Central memory CD4-positive, alpha-beta T cell (primary cell): Measurements from ENCODE around the gene GALNT17.

Source experiments
- DNase-seq: peaks from one replicate; pipeline ENCODE4 v3.0.0; 2022

GALNT17 gene

DNA sequence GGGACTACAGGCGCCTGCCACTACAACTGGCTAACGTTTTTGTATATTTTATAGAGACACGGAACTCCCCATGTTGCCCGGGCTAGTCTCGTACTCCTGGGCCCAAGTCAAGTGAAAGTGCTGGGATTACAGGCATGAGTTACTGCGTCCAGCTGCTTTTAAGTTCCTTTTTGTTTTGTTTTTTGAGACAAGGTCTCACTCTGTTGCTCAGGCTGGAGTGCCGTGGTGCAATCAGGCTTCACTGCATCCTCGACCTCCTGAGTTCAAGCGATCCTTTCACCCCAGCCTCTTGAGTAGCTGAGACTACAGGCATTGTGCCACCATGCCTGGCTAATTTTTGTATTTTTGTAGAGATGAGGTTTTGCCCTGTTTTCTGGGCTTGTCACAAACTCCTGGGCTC lies 155.0 kb downstream of the GALNT17 start:
- DNase-seq, result no peak

DNA sequence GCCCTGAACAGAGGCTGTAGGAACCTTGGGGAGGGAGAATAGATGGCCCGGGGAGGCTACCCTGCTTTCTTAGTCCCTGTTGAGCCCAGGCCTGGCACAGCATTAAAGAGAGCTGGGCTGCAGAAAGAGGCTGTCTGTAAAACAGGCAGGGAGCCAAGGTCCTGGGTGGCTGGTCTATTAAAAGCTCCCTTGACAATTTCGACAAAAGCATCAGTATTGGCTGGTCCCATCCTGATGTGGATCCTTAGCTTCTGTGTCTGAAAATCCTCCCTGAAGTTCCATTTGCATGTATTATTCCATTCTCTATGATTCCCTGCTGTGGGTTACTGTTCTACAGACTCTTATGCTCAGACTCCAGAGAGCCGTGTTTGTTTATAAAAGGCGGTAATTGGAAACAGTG lies 158.5 kb downstream of the GALNT17 start:
- DNase-seq, result no peak

DNA sequence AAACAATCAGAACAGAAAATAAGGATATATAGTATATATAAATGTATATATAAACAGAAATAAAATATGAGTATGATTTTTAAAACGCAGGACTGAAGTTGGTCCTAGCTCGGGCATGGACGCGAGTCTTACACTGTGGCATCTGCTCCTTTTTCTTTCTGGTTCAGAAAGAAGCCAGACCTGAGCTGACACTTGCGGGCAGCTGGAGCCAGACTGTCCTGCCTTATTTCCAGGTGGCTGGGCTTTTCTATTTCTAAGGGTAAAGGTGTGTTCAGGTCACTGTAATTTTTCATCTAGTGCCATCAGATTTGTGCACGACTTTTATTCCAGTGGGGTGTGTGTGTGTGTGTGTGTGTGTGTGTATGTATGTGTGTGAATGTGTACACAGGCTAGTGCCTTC lies 166.4 kb downstream of the GALNT17 start:
- DNase-seq, result no peak

DNA sequence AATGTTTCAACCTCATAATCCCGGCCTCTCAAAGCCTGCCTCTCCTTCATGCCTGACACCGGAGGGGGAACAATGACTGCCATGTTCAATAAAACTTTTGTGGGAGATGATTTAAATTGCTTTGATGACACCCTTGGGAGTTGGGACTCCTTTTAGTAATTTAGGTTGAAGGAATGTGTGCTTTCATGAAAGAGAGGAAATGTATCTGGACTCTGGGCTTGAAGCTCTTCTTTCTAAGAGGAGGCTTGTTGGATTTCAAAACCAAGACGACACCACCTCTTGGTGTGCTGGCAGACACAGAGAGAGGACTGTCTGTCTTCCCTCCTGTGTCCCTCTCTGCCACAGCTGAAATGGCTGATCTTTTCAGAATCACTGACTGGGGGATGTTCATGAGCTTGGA lies 168.1 kb downstream of the GALNT17 start:
- no peak for DNase-seq

DNA sequence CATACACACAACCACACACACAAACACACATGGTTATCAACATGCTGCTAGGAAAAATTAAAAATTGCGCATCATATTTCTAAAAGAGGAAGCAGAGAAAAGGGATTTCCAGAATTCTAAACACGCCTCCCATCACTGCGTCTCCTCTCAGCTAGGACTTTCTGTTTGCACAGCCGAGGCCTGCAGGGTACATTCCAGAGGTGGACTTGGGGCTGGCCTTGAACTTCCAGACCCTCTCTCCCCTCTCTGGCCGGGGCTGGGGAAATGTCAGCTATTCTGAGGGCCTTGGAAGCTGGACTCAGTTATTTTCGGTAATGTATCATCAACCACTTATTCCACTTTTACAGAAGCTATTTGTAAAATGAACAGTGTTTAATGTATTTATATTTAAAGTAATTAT lies 168.7 kb downstream of the GALNT17 start:
- no peak for DNase-seq

DNA sequence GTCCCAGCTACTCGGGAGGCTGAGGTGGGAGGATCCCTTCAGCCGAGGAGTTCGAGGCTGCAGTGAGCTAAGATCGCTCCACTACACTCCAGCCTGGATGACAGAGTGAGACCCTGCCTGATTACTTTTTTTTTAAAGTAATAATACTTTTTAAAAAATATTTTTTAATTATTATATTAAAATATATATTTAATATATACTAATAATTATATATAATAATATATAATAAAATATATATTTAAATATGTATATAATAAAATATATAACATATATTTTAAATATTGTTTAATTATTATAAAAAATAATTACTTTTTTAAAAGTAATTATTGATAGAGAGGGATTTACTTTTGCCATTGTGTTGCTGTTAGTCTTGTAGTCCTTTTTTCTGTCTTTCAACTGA lies 169.2 kb downstream of the GALNT17 start:
- no peak for DNase-seq

DNA sequence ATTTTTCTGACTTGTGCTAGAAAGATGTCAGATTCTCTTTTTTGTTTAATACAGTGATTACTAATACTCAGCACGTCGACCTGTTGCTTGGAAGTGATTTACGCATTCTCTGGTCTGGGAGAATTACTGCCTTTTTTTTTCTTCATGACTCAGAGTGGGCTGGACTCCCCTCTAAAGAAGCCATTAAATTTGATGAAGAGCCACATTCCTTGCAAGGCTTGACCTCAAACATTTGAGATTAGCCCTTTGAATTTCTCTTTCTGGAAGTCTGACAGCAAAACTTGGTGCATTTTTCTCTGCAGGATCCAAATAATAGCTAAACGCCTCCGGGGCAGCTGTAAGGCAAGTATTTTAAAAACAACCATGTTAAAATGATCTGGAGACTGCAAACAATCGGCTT lies 171.6 kb downstream of the GALNT17 start:
- DNase-seq, result no peak

DNA sequence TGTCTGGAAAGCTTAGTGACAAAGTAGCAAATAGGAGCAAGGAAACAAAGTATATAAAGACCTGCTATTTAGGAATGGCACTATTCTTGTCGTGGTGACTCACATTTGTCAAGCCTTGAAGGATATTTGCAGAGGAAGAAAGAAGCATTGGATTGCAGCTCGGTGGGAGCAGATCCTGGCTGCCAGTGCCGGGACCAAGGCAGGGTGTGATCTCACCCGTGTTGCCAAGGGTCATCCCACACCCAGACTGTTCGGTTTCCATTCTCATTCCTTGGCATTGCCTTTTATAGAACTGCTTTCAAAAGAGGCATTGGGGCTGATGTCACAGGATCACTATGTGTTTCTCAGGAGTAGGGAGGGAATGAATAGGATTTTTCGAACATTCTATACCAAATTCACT lies 176.2 kb downstream of the GALNT17 start:
- no peak for DNase-seq

DNA sequence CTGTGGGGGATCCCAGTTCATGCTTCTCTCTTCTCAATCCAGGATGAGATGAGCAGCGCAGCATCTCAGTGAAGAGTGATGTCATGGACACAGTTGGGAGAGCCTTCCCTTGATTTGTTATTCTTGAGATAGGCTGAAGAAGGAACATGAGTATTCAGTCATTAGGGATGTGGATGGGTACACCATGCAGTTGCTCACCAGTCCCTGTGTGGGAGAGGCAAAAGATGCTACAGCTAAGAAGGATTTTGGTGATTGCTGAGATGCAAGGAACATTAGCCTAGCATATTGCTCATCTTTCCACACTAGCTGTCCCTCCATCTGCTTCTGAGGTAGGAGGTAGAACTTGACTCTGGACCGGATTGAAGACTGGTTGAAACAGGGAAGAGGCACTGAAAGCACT lies 179.6 kb downstream of the GALNT17 start:
- DNase-seq, result no peak

DNA sequence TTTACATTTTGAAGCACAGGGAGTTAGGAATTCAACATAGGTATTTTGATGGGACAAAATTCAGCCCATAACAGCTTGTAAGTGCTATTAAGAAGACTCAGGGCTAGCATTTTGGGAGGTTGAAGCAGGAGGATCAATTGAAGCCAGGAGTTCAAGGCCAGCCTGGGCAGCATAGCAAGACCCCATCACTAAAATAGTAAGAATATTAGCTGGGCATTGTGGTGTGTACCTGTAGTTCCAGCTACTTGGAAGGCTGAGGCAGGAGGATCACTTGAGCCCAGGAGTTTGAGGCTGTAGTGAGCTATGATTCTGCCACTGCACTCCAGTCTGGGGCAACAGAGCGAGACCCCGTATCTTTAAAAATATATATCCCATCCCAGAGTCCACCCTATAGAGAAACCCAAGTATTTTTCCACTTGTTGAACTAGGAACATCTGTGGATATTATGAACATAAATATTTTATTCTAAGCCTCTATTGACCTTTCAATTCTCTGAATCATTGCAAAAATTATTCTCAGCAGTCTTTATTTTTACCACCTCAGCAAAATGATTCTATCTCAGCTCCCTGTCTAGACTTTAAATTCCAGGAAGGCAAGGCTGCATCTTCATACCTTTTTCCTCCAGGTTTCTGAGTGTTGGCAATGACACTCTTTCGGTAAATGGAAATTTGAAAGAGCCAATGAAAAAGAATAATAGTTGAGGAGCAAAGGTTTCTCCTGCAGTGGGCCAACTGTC lies 181.0 kb downstream of the GALNT17 start:
- no peak for DNase-seq

DNA sequence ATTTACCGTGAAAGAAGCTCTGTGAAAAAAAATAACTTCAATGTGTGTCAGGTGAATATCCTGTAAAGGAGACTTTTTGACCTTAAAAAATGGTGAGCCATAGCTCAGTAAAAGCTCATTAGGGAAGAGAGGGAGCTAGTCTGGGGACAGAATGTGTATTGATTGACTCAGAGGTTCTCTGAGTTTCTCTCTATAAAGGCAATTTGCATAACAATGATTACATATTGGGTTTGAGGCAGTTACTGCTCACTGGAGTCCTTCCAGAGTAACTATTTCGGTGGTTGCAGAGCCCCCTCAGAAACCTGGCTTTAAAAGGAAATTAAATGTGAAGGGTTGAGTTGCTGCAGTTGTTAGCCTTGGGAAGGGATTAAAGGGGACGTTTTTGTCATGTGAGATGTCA lies 181.6 kb downstream of the GALNT17 start:
- no peak for DNase-seq

DNA sequence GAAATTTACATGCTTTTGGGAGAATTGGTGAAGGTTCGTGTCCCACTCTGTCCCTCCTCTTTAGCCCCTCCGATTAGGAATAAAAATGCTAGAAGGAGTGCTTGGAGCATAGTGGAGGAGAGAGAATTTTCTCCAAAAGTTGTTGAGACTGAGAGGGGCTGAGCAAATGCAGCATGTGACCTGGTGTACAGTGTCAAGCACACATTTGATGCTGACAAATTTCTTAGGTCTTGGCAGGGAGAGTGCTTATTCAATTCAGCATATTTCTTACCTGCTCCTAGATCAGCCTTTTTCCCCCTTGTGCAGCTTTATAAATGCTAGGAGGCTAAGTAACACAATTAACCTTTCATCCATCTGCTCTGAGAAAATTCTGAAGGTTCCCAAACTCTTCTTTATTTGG lies 189.0 kb downstream of the GALNT17 start:
- no peak for DNase-seq

DNA sequence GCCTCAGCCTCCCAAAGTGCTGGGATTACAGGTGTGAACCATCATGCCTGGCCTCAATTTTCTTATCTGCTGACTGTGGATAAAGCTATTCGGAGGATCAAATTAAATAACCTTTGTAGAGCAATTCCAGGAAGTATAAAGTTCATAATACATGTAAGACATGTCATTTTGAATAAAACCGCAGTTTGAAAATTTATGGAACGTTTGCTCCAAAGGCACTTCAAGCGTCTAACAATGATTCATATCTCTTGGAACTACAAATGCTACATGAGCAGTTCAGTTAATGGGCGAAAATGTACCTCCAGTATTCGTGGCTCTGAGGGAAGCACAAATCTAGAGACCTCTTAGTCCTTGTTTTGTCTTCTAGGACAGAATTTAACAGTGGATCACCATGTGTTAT lies 190.3 kb downstream of the GALNT17 start:
- DNase-seq, result no peak

DNA sequence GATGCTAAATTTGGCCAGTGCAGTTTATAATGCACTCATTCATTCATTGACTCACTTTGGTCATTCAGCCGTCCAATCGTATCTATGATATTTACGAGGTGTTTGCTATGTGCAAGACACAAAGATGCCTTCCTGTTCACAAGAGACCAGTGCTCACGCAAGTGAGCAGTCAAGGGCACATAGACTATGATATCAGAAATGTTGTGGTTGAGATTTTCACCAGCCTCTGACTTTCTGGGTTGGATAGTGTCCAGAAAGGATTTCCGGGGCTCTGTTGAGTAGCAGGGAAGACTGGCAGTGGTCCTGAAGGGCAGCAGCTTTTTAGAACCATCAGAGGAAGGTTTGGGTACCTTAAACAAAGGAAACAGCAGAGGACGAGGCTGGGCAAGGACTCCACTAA lies 191.8 kb downstream of the GALNT17 start:
- no peak for DNase-seq

DNA sequence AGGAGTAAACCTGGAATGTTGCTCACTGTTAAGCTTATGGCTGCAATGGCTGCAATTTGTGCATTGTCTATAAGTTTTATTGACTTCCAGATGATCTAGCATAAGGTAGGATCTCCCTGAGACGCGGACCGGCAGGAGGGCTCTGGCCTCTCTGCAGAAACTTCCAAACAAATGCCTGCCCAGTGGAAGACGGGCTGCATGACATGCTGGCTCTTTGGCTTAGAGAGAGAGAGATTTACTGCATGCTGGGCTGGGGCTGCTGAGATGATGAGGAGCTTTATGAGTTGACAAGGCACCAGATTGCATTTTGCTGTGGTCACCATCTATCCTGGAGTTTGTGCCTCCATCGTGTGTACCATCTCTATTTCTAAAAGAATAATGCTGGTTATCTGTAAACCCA lies 193.2 kb downstream of the GALNT17 start:
- no peak for DNase-seq

DNA sequence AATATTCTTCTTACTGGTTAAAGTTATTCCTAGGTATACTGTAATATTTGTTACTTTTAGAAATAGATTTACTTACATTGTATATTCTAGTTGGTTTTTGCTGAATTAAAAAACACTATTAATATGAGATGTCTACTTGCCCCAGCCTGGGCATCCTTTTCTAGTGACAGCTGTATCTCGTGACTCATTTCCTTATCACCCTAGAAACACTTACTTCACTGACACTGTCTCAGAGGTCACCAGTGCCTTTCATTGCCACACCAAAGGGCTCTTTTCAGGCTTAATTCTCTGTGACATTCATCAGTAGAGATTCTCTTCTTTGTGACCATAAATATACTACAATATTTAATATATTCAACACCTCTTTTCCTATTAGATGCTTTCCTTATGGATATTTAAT lies 194.7 kb downstream of the GALNT17 start:
- DNase-seq, result no peak

DNA sequence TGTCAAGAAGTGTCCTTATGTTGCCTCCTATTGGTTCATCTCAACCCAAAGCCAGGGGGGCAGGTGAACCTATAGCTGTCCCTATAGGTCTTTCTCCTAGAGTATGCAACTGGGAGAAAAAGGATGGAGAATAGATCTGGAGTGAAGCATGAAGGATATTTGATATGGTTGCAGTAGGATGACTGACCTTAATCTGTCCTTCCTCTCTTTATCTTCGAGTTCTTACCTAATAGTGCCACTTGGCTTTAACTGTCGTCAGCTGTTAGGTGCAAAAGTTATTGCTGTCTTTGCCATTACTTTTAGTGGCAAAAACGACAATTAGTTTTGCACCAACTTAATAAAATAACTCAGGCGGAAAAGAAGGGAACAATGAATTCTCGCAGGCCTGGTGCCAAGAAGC lies 196.0 kb downstream of the GALNT17 start:
- DNase-seq, result no peak

DNA sequence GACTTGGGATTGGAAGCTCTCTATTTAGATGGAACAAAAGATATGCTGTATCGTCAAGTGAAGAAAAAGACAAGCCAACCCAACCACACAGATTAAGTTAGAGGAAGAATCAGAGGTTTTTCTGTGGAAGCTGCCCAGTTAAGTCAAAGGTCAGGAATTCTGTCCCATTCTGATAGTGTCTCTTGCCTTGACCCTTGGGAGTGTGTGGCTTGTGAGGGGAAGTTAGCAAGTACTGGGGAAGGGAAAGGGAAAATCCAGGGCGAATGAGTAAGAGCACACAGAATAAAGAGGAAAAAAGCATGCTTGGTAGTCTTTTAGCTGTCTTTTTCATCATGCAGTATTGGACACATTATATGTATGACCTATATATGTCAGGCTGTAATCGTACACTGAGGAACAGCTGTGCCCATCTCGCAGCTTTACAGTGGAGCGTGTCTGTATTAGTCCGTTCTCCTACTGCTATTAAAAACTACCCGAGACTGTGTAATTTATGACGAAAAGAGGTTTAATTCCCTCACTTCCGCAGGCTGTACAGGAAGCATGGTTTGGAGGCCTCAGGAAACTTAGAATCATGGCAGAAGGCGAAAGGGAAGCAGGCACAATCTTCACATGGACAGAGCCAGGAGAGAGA lies 197.2 kb downstream of the GALNT17 start:
- no peak for DNase-seq

DNA sequence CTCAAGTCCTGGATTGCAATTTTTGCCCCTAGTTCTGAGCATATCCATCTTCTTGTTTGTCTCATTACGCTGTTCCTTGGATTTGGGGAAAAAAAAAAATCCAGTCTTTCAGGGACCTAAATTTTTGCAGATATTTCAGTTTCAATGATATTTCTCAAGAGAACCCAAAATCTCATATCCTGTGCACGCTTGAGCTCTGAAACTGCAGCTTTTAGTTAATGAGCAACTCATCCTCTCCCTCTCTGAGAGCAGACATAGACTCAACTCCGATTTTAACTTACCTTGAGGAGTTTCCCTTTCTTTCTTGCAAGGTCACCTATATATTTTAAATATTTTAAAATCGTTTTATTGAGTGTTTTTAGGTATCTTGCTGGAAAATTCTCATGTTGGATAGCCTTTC lies 200.3 kb downstream of the GALNT17 start:
- DNase-seq, result no peak

DNA sequence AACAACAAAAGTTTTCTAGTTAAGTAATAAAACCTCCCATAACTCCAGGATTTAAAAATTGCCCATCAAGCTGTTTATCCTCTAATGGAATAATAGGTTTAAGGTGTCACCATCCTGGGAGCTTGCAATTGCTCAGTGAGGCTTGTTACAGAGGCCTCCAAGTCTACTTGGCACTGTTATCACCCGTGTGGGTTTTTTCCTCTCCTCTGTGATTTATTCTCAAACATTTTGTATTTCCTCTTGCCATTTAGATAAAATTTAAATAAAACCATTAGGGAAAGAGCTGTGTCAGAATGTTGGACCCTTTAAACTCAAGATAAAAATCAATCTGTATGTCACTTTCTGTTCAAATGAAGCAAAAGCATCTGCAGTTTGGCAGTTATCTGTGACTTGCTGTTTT lies 202.6 kb downstream of the GALNT17 start:
- no peak for DNase-seq

DNA sequence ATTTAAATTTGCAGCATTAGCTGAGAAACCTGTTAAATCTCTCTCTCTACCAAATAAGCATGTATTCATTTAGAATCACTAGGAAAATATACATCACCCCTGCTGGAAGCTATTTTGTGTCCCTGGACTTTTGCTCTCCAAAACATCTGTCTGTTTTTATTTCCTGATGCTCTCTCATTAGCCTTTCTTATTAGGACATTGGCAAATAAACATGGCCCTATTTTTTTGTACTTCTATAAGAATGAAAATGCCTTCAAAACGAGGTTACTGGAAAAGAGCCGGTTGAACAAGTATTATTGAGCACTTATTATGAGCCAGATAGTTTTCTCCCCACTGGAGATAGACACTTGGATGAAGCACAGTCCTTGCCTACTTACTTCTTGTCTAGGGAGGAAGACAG lies 206.9 kb downstream of the GALNT17 start:
- DNase-seq, result no peak

DNA sequence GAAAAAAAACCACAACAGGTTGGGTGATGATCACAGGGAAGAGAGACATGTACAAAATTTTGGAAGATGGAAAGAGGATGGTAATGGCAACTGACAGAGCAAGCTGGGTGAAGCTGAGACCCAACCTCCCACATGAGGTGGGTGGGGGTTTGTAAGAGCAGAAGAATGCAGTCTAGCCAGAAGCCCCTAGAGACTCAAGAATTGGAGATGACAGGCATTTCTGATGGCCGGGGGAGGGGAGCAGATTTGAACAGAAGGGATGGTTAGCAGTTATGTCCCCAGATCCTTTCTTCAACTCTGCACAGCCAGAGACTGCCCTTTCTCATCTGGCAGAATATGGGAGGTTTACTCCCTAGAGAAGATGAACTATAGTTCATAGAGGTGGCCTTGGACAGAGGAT lies 208.0 kb downstream of the GALNT17 start:
- no peak for DNase-seq

DNA sequence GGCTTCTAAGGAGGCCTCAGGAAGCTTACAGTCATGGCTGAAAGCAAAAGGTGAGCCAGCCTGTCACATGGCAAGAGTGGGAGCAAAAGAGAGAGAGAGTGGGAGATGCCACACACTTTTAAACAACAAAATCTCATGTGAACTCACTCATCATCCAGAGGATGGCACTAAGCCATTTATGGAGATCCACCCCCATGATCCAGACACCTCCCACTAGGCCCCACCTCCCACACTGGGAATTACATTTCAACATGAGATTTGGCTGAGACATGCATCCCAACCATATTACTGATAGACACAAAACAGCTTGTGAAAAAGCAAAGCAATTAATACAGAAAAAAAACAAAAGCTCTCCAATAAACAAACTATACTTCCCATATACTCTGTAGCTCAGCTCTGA lies 210.3 kb downstream of the GALNT17 start:
- no peak for DNase-seq

DNA sequence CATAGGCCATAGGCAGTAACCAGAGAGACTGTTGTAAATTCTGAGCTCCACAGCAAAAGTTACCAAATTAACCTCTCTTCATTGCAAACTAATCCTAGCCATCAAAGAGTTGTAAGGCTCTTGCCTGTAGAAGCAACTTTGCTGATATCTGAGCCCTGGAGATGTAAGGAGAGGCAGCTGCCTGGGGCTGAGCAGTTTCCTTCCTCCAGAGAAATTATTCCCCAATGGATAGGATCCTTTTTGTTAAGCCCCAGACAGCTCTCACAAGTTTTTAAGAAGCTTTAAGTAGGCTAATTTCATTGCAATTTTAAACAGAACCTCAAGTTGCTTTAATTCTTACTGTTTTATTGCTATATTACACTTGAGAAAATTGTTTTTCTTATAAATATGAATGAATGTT lies 211.1 kb downstream of the GALNT17 start:
- no peak for DNase-seq

DNA sequence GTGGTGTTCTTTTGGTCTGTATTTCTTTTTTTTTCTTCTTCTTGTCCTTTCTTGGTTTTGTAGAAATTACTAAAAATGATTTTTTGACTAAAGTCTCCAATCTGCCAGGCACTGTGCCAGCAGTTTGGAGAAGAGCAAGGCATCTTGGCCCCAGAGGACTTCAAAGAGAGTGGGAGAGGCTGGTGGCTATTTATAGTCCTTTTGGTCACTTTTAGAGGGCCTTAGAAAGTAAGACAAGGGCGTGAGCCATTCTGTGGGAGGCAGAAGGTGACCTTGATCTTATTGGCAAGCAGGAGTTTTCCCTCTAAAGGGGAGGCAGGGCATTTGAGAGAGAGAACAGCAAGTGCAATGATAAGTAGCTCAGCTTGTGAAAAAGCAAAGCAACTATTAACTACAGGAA lies 211.9 kb downstream of the GALNT17 start:
- DNase-seq, result no peak
